Keratinocyte (primary cell): ENCODE results near the gene STK4. TPM values are rescaled to one million over a fixed set of nuclear protein-coding genes. Genes with fewer than 3 reads are reported as not detected.

ENCODE experiments used
- DNase-seq: peaks from one replicate; pipeline ENCODE4 v3.0.0-alpha.2; 2011; ENCODE audit warnings: low read depth, missing footprints, low spot score
- FAIRE-seq: peaks from 2 replicates; lab custom pipeline; 2011; peaks lifted over from hg19 to GRCh38; lab: Jason Lieb, UNC
- H2AFZ ChIP-seq: 2 replicates; pipeline ENCODE4 v1.6.0; 2012; ENCODE audit warnings: low read length, control low read depth, inconsistent platforms; ENCODE audit not compliant: control insufficient read depth
- H3K27ac ChIP-seq: 2 replicates; pipeline ENCODE4 v1.5.1; 2011; ENCODE audit warnings: low read length; ENCODE audit not compliant: control insufficient read depth, insufficient read depth
- H3K27me3 ChIP-seq: 3 replicates; pipeline ENCODE4 v1.6.0; 2011; ENCODE audit warnings: low read length; ENCODE audit not compliant: control insufficient read depth, insufficient read depth; ENCODE audit errors: extremely low read depth
- H3K36me3 ChIP-seq, 2 experiments: 2 replicates in 1 of 2; 3 replicates in 1 of 2; pipeline ENCODE4 v1.5.1; 2011; ENCODE audit warnings: low read length in 2 of 2, mild to moderate bottlenecking in 1 of 2; ENCODE audit not compliant: control insufficient read depth in 2 of 2, insufficient read depth in 2 of 2; ENCODE audit errors: extremely low read depth in 1 of 2
- H3K4me1 ChIP-seq: 3 replicates; pipeline ENCODE4 v1.5.1; 2011; ENCODE audit warnings: low read length; ENCODE audit not compliant: control insufficient read depth, insufficient read depth; ENCODE audit errors: extremely low read depth
- H3K4me2 ChIP-seq: 3 replicates; pipeline ENCODE4 v1.6.0; 2011; ENCODE audit warnings: low read depth, low read length; ENCODE audit not compliant: control insufficient read depth, insufficient read depth; ENCODE audit errors: extremely low read depth
- H3K4me3 ChIP-seq, 3 experiments: fragments of 200-600 bp in 1 of 3; sonication (generic) in 1 of 3; 2 replicates in 2 of 3; 3 replicates in 1 of 3; pipeline ENCODE4 v1.5.1; 2011 to 2016; ENCODE audit warnings: low read length in 3 of 3, mild to moderate bottlenecking in 3 of 3, control low read depth in 2 of 3, inconsistent platforms in 1 of 3, low read depth in 1 of 3, mixed read lengths in 1 of 3, mixed run types in 1 of 3, moderate library complexity in 1 of 3; ENCODE audit not compliant: control insufficient read depth in 2 of 3, insufficient read depth in 2 of 3; ENCODE audit errors: extremely low read depth in 1 of 3
- H3K79me2 ChIP-seq: 2 replicates; pipeline ENCODE4 v1.6.0; 2012; ENCODE audit warnings: low read length; ENCODE audit not compliant: control insufficient read depth, insufficient read depth
- H3K9ac ChIP-seq: 3 replicates; pipeline ENCODE4 v1.6.0; 2011; ENCODE audit warnings: low read length; ENCODE audit not compliant: control insufficient read depth, insufficient read depth; ENCODE audit errors: extremely low read depth
- H3K9me1 ChIP-seq: 3 replicates; pipeline ENCODE4 v1.6.0; 2011; ENCODE audit warnings: low read length; ENCODE audit not compliant: control insufficient read depth, insufficient read depth; ENCODE audit errors: extremely low read depth
- H3K9me3 ChIP-seq: 2 replicates; pipeline ENCODE4 v1.5.1; 2012; ENCODE audit warnings: low read depth, low read length; ENCODE audit not compliant: control insufficient read depth
- H4K20me1 ChIP-seq: 3 replicates; pipeline ENCODE4 v1.6.0; 2011; ENCODE audit warnings: low read length; ENCODE audit not compliant: control insufficient read depth, insufficient read depth; ENCODE audit errors: extremely low read depth
- CTCF ChIP-seq, 3 experiments: IDR thresholded peaks in 1 of 3; conservative IDR thresholded peaks in 1 of 3; optimal IDR thresholded peaks in 1 of 3; 2 replicates in 2 of 3; 3 replicates in 1 of 3; pipeline versions ENCODE3 to v1.5.1; 2011; ENCODE audit warnings: low read length in 3 of 3, mild to moderate bottlenecking in 3 of 3, moderate library complexity in 2 of 3, control low read depth in 1 of 3, inconsistent platforms in 1 of 3; ENCODE audit not compliant: insufficient read depth in 2 of 3; ENCODE audit errors: extremely low read depth in 1 of 3
- EZH2 ChIP-seq: IDR thresholded peaks from one replicate; pipeline ENCODE4 v1.6.1; 2012; ENCODE audit warnings: inconsistent platforms, mild to moderate bottlenecking, low read length, moderate library complexity
- dilution Hi-C: fragments of 300-500 bp; cut with MboI; formaldehyde crosslinking; loops from one replicate; pipeline ENCODE4 v1.7.0; 2020; ENCODE audit warnings: low sequenced_read_pairs; ENCODE audit not compliant: extremely low pct_ligation_motif_present
- polyA plus RNA-seq, 5 experiments: library from polyadenylated mRNA; depleted of rRNA in 3 of 5; stranded (reverse) in 3 of 5; stranded (forward) in 1 of 5; unstranded in 1 of 5; fragments of >200 nt; gene quantifications; 1 replicate in 1 of 5; 2 replicates in 3 of 5; 3 replicates in 1 of 5; pipeline versions ENCODE4 v1.2.1 to v1.2.3, GENCODE V29; 2011 to 2012; ENCODE audit warnings: missing spikeins in 2 of 5, low read depth in 1 of 5, low replicate concordance in 1 of 5

Gene STK4
- polyA plus RNA-seq, 1 donor (not counting 4 experiments of a cell fraction or from before 2014, with no cell fraction given), result 30.5 TPM

- no peak overlapping the region for H3K4me3 ChIP-seq
- FAIRE-seq (no peak), DNase-seq (no peak)
- H3K4me1 ChIP-seq, result peaks cover 15% of the 10 kb centered on the region
- H3K9me3 ChIP-seq, result no peaks in the 10 kb centered on the region
- H3K36me3 ChIP-seq, result peaks cover 0 to 1% of the 10 kb centered on the region in 2 experiments
- H3K4me2 ChIP-seq, result peak overlapping the region; percentile 35
- no peaks in the 10 kb centered on the region for H3K79me2 ChIP-seq
- dilution Hi-C loops, result no loop called here
- no peaks in the 10 kb centered on the region for H3K27me3 ChIP-seq
- H3K27ac ChIP-seq, result peak overlapping the region; percentile 27
- TF ChIP-seq EZH2, result no peak
- no peak for TF ChIP-seq CTCF (optimal IDR thresholded peaks at IDR 0.05 in 1 of 3, IDR thresholded peaks at IDR 0.05 in 1 of 3, conservative IDR thresholded peaks at IDR 0.05 in 1 of 3; ENCODE audit: extremely low read depth in 1 of 3, insufficient read depth in 2 of 3, low read length in 3 of 3)
- H2AFZ ChIP-seq, result no peak overlapping the region
- no peak overlapping the region for H3K9ac ChIP-seq
- no peaks in the 10 kb centered on the region for H3K9me1 ChIP-seq
- H4K20me1 ChIP-seq, result no peaks in the 10 kb centered on the region
Measured at GRCh38 chr20:45087097-45087790, 120.9 kb downstream of the STK4 start.

- TF ChIP-seq EZH2, result no peak
- peaks cover 15% of the 10 kb centered on the region for H3K4me1 ChIP-seq
- H3K9ac ChIP-seq, result no peak overlapping the region
- H3K4me3 ChIP-seq, result no peak overlapping the region
- no peaks in the 10 kb centered on the region for H3K27me3 ChIP-seq
- no peak overlapping the region for H2AFZ ChIP-seq
- no peaks in the 10 kb centered on the region for H3K79me2 ChIP-seq
- no peaks in the 10 kb centered on the region for H3K9me3 ChIP-seq
- dilution Hi-C loops, result no loop called here
- DNase-seq (no peak), FAIRE-seq (no peak)
- peaks cover 0 to 1% of the 10 kb centered on the region in 2 experiments for H3K36me3 ChIP-seq
- no peaks in the 10 kb centered on the region for H4K20me1 ChIP-seq
- H3K4me2 ChIP-seq, result peak overlapping the region; percentile 35
- peak overlapping the region; percentile 27 for H3K27ac ChIP-seq
- no peaks in the 10 kb centered on the region for H3K9me1 ChIP-seq
Measured at GRCh38 chr20:45087814-45088213, 121.5 kb downstream of the STK4 start.
